Stomach (tissue), 9 donors: ENCODE measurements around the gene KDM4B. TPM values are rescaled to one million over a fixed set of nuclear protein-coding genes. Genes with fewer than 3 reads are reported as not detected.

ENCODE experiments used
- DNase-seq, 2 donors: peaks; one replicate each; pipeline versions ENCODE4 v3.0.0 to v3.0.0-alpha.2; 2013 to 2019
- H3K27ac ChIP-seq, 5 donors: fragments of 200-600 bp in 4 of 5; sonication (generic) in 4 of 5; one replicate each; pipeline ENCODE4 v1.5.1; 2013 to 2019; ENCODE audit warnings: mild to moderate bottlenecking in 1 of 5, moderate library complexity in 1 of 5
- H3K27me3 ChIP-seq, 3 donors: fragments of 200-600 bp; sonication (generic); one replicate each; pipeline ENCODE4 v1.5.1; 2017 to 2019; ENCODE audit warnings: mixed run types in 1 of 3
- H3K36me3 ChIP-seq, 4 donors: fragments of 200-600 bp; sonication (generic); 1 replicate in 3 of 4; 2 replicates in 1 of 4; pipeline ENCODE4 v1.5.1; 2016 to 2019
- H3K4me1 ChIP-seq, 4 donors: fragments of 200-600 bp; sonication (generic); one replicate each; pipeline ENCODE4 v1.5.1; 2016 to 2019
- H3K4me3 ChIP-seq, 4 donors: fragments of 200-600 bp; sonication (generic) in 3 of 4; one replicate each; pipeline ENCODE4 v1.5.1; 2016 to 2019; ENCODE audit warnings: mild to moderate bottlenecking in 1 of 4
- H3K9me3 ChIP-seq, 4 donors: fragments of 200-600 bp; sonication (generic); one replicate each; pipeline ENCODE4 v1.5.1; 2016 to 2019
- EP300 ChIP-seq: sonication (generic); formaldehyde crosslinking; IDR thresholded peaks from one replicate; pipeline ENCODE4 v1.6.1; 2017; ENCODE audit warnings: antibody characterized with exemption
- POLR2A ChIP-seq, 4 donors: fragments of 450-650 bp; IDR thresholded peaks; one replicate each; pipeline ENCODE4 v1.6.1; 2016; ENCODE audit warnings: antibody characterized with exemption in 4 of 4, control low read depth in 2 of 4, mild to moderate bottlenecking in 1 of 4, moderate library complexity in 1 of 4
- POLR2AphosphoS5 ChIP-seq, 3 donors: sonication (generic); formaldehyde crosslinking; IDR thresholded peaks; one replicate each; pipeline ENCODE4 v1.6.1; 2016; ENCODE audit warnings: antibody characterized with exemption in 3 of 3
- WGBS, 5 donors: extraction: QIAGEN DNeasy Blood & Tissue Kit in 3 of 5; methylation state at CpG; one replicate each; pipeline versions ENCODE4 v1.1.5 to v1.1.7; 2013 to 2018; 5-methylcytosine and 5-hydroxymethylcytosine counted together
- intact Hi-C: fragments of 100-400 bp; cut with DNase I; formaldehyde crosslinking; loops from one replicate; pipeline ENCODE4 v1.15.1; 2023; ENCODE audit warnings: low total_unique reads
- polyA plus RNA-seq, 3 donors: library from polyadenylated mRNA; stranded (reverse); fragments of 200-250 nt; gene quantifications; one replicate each; pipeline ENCODE4 v1.2.3, GENCODE V29; 2013
- total RNA-seq, 5 donors: library from RNA; depleted of rRNA; stranded (reverse); fragments of >200 nt; gene quantifications; one replicate each; pipeline versions ENCODE4 v1.1.0 to v1.2.3, GENCODE V29; 2014 to 2016
- TF ChIP-seq, protein P1 (sequence below), 7 experiments: fragments of 450-650 bp in 4 of 7; fragments of 200-600 bp in 3 of 7; sonication (generic) in 3 of 7; IDR thresholded peaks; one replicate each; pipeline ENCODE4 v1.5.1; 2016 to 2019; ENCODE audit warnings: antibody characterized with exemption in 7 of 7, control low read depth in 2 of 7, mild to moderate bottlenecking in 1 of 7
- donor health status: healthy with polysubstance abuse.
- donor health status: Bipolar disorder and iron deficiency.
- donor health status: healthy.

Gene KDM4B
- total and polyA plus RNA-seq, 8 donors = 5.2 to 202 (median 29.4) TPM

DNA sequence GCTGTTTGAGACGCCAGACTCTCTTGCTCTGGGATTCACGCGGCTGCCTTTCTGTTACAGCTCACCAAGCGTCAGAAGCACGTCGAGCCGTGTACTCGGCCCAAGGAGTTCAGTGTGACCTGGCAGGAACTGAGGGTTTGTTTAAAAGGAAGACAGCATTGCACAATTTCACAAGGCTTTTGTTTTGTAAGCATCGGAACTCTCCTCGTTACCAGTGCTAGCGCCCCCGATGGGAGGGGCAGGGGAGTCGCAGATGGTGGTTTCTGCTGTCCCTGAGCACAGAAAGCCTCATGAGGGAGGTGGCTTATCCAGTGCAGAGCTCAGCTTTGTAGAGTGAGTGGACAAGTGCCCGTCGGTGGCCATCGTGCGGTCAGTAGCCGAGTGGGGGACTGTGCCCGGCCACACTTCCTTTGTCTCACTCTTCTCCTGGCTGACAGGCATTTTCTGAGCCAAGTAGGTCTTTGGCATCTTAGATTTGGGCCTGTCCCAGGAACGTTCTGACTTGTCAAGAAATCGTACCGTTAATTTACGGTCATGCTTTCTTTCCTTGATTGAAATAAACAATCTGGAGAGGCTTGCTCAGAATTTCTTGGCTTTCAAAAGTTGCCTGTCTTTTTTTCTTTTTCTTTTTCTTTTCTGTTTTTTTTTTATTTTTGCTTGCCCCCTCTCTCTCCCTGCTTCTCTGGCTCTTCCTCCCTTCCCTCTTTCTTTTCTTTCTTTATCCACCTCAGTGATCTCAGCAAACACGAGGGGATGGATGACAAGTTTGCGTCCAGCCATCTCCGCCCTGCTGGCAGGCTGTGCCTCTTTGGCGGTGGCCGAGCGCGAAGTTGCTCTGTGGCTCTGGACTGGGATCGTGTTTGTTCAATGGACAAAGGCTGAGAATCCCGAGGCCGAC, 7.7 kb downstream of the KDM4B start:
- TF ChIP-seq POLR2A (IDR thresholded peaks at IDR 0.05) (no peak), EP300 (peak; percentile 91), POLR2AphosphoS5 (IDR thresholded peaks at IDR 0.05) (peak; percentile 82 to 94 (median 86))
- TF ChIP-seq, protein P1, sequence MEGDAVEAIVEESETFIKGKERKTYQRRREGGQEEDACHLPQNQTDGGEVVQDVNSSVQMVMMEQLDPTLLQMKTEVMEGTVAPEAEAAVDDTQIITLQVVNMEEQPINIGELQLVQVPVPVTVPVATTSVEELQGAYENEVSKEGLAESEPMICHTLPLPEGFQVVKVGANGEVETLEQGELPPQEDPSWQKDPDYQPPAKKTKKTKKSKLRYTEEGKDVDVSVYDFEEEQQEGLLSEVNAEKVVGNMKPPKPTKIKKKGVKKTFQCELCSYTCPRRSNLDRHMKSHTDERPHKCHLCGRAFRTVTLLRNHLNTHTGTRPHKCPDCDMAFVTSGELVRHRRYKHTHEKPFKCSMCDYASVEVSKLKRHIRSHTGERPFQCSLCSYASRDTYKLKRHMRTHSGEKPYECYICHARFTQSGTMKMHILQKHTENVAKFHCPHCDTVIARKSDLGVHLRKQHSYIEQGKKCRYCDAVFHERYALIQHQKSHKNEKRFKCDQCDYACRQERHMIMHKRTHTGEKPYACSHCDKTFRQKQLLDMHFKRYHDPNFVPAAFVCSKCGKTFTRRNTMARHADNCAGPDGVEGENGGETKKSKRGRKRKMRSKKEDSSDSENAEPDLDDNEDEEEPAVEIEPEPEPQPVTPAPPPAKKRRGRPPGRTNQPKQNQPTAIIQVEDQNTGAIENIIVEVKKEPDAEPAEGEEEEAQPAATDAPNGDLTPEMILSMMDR (IDR thresholded peaks at IDR 0.05) = peak in 1 of 7 experiments; percentile 16
- intact Hi-C loops = no loop called here
- Histone ChIP-seq H3K9me3 (no peaks in the 10 kb centered on the region), H3K27ac (peak overlapping the region; percentile 26 to 90 (median 86)), H3K27me3 (no peaks in the 10 kb centered on the region), H3K4me3 (peak overlapping the region in 3 of 4 donors; percentile 10 to 14 (median 10)), H3K4me1 (peaks cover 63 to 98% (median 78%) of the 10 kb centered on the region in 4 donors), H3K36me3 (peaks cover 0 to 5% (median 0%) of the 10 kb centered on the region in 4 donors)
- 30 to 52% (median 45%) methylated on average over 32 to 33 of the region's 33 CpGs for whole genome bisulfite sequencing, 5 donors
- peak; percentile 53 to 72 for DNase-seq

GRCh38 chr19:4977299-4978174, 8.6 kb downstream of the KDM4B start:
- peaks cover 55 to 92% (median 71%) of the 10 kb centered on the region in 4 donors for H3K4me1 ChIP-seq
- H3K27ac ChIP-seq = peak overlapping the region; percentile 7 to 90 (median 86)
- intact Hi-C loops = no loop called here
- TF ChIP-seq EP300 = no peak
- no peak for TF ChIP-seq POLR2A (IDR thresholded peaks at IDR 0.05)
- peak in 2 of 3 donors; percentile 39 to 42 for TF ChIP-seq POLR2AphosphoS5 (IDR thresholded peaks at IDR 0.05)
- TF ChIP-seq, protein P1 (IDR thresholded peaks at IDR 0.05) = no peak
- peak in 1 of 2 donors; percentile 34 for DNase-seq
- peaks cover 0 to 5% (median 0%) of the 10 kb centered on the region in 4 donors for H3K36me3 ChIP-seq
- H3K27me3 ChIP-seq = no peaks in the 10 kb centered on the region
- no peaks in the 10 kb centered on the region for H3K9me3 ChIP-seq
- H3K4me3 ChIP-seq = peak overlapping the region in 2 of 4 donors; percentile 10 to 14
- 49 to 76% (median 69%) methylated on average over 24 to 36 of the region's 36 CpGs for WGBS, 5 donors

GRCh38 chr19:4979211-4979807, 10.4 kb downstream of the KDM4B start:
- Histone ChIP-seq H3K9me3 (no peaks in the 10 kb centered on the region), H3K4me1 (peaks cover 45 to 89% (median 68%) of the 10 kb centered on the region in 4 donors), H3K27me3 (no peaks in the 10 kb centered on the region), H3K27ac (peak overlapping the region in 1 of 5 donors; percentile 90), H3K36me3 (peaks cover 0 to 13% (median 10%) of the 10 kb centered on the region in 4 donors), H3K4me3 (no peak overlapping the region)
- 75 to 89% (median 87%) methylated on average over 8 of the region's 8 CpGs for WGBS, 5 donors
- no peak for DNase-seq
- intact Hi-C loops = no loop called here
- TF ChIP-seq POLR2A (IDR thresholded peaks at IDR 0.05) (no peak), EP300 (no peak), POLR2AphosphoS5 (IDR thresholded peaks at IDR 0.05) (no peak)
- TF ChIP-seq, protein P1 (IDR thresholded peaks at IDR 0.05) = no peak

- no peak overlapping the region for H3K4me3 ChIP-seq
- TF ChIP-seq POLR2A (IDR thresholded peaks at IDR 0.05) (no peak), EP300 (no peak), POLR2AphosphoS5 (IDR thresholded peaks at IDR 0.05) (no peak)
- TF ChIP-seq, protein P1 (IDR thresholded peaks at IDR 0.05) = no peak
- H3K27ac ChIP-seq = peak overlapping the region in 1 of 5 donors; percentile 90
- WGBS, 5 donors = 74 to 91% (median 87%) methylated on average over 3 of the region's 3 CpGs
- DNase-seq = no peak
- H3K9me3 ChIP-seq = no peaks in the 10 kb centered on the region
- H3K36me3 ChIP-seq = peaks cover 0 to 13% (median 10%) of the 10 kb centered on the region in 4 donors
- intact Hi-C loops = no loop called here
- no peaks in the 10 kb centered on the region for H3K27me3 ChIP-seq
- H3K4me1 ChIP-seq = peaks cover 41 to 89% (median 64%) of the 10 kb centered on the region in 4 donors
These were observed 11.2 kb downstream of the KDM4B start for GRCh38 chr19:4980067-4980466.
